Measurements from ENCODE around the gene RAG1. TPM values are rescaled to one million over a fixed set of nuclear protein-coding genes. Genes with fewer than 3 reads are reported as not detected.
"Not testable (repeated sequence)": the region's sequence is repeated elsewhere in the genome, so short reads cannot be mapped to it uniquely, and the experiment has no call there.

The RAG1 gene
- total RNA-seq, 4 donors from 2014 or later: 0.60 to 3.2 (median 1.5) TPM

GRCh38 chr11:36540998-36541397, 26.8 kb upstream of the RAG1 start:
- no peaks in the 10 kb centered on the region for H3K36me3 ChIP-seq
- no peaks in the 10 kb centered on the region for H3K9me3 ChIP-seq
- WGBS, 2 donors (ENCODE audit: low coverage in 1 of 2): 19 to 80% methylated on average over 1 to 6 of the region's 6 CpGs
- peak; percentile 51 for DNase-seq
- no peak overlapping the region for H3K27ac ChIP-seq
- TF ChIP-seq POLR2A (IDR thresholded peaks at IDR 0.05): no peak
- TF ChIP-seq POLR2AphosphoS5 (IDR thresholded peaks at IDR 0.05): peak in 1 of 3 donors; percentile 7
- no peak for TF ChIP-seq EP300 (IDR thresholded peaks at IDR 0.05; ENCODE audit: low read depth)
- peak in 4 of 5 experiments; percentile 28 to 35 (median 32) for TF ChIP-seq CTCF (IDR thresholded peaks at IDR 0.05)
- intact Hi-C loops (cut with DNase I; ENCODE audit: low total_unique reads): no loop called here
- H3K4me3 ChIP-seq: no peak overlapping the region
- peaks cover 0 to 5% (median 0%) of the 10 kb centered on the region in 4 donors for H3K4me1 ChIP-seq
- in situ Hi-C loops (cut with MboI; ENCODE audit: low pct_ligation_motif_present in 1 of 4, low pct_unique_long_range_greater_than_20kb in 1 of 4, low sequenced_read_pairs in 3 of 4): no loop called here
- no peaks in the 10 kb centered on the region for H3K27me3 ChIP-seq

GRCh38 chr11:36550385-36551115, 17.3 kb upstream of the RAG1 start:
- in situ Hi-C loops (cut with MboI; ENCODE audit: low pct_ligation_motif_present in 1 of 4, low pct_unique_long_range_greater_than_20kb in 1 of 4, low sequenced_read_pairs in 3 of 4) (no loop called here), intact Hi-C loops (cut with DNase I; ENCODE audit: low total_unique reads) (no loop called here)
- Histone ChIP-seq H3K36me3 (no peaks in the 10 kb centered on the region), H3K4me3 (no peak overlapping the region), H3K27me3 (no peaks in the 10 kb centered on the region), H3K4me1 (no peaks in the 10 kb centered on the region), H3K27ac (no peak overlapping the region), H3K9me3 (no peaks in the 10 kb centered on the region)
- 37 to 60% methylated on average over 1 of the region's 1 CpG for WGBS, 2 donors (ENCODE audit: low coverage in 1 of 2)
- DNase-seq: no peak
- TF ChIP-seq EP300 (IDR thresholded peaks at IDR 0.05; ENCODE audit: low read depth) (no peak), CTCF (IDR thresholded peaks at IDR 0.05) (no peak), POLR2AphosphoS5 (IDR thresholded peaks at IDR 0.05) (no peak), POLR2A (IDR thresholded peaks at IDR 0.05) (no peak)

GRCh38 chr11:36557390-36557789, 10.4 kb upstream of the RAG1 start:
- WGBS, 2 donors (ENCODE audit: low coverage in 1 of 2): 87 to 93% methylated on average over 3 to 16 of the region's 17 CpGs
- DNase-seq; H3K4me3 ChIP-seq; H3K27ac ChIP-seq; H3K4me1 ChIP-seq; H3K9me3 ChIP-seq; intact Hi-C loops (cut with DNase I; ENCODE audit: low total_unique reads); H3K36me3 ChIP-seq; in situ Hi-C loops (cut with MboI; ENCODE audit: low pct_ligation_motif_present in 1 of 4, low pct_unique_long_range_greater_than_20kb in 1 of 4, low sequenced_read_pairs in 3 of 4); H3K27me3 ChIP-seq: not testable (repeated sequence)

- H3K4me3 ChIP-seq: no peak overlapping the region
- no peak for DNase-seq
- H3K4me1 ChIP-seq: no peaks in the 10 kb centered on the region
- intact Hi-C loops (cut with DNase I; ENCODE audit: low total_unique reads) (no loop called here), in situ Hi-C loops (cut with MboI; ENCODE audit: low pct_ligation_motif_present in 1 of 4, low pct_unique_long_range_greater_than_20kb in 1 of 4, low sequenced_read_pairs in 3 of 4) (no loop called here)
- no peaks in the 10 kb centered on the region for H3K9me3 ChIP-seq
- no peaks in the 10 kb centered on the region for H3K36me3 ChIP-seq
- no peaks in the 10 kb centered on the region for H3K27me3 ChIP-seq
- H3K27ac ChIP-seq: no peak overlapping the region
- TF ChIP-seq CTCF (IDR thresholded peaks at IDR 0.05) (no peak), POLR2AphosphoS5 (IDR thresholded peaks at IDR 0.05) (no peak), POLR2A (IDR thresholded peaks at IDR 0.05) (no peak), EP300 (IDR thresholded peaks at IDR 0.05; ENCODE audit: low read depth) (no peak)
Measured at GRCh38 chr11:36557991-36558390, 9.8 kb upstream of the RAG1 start.
